Renal cortical epithelial cell (primary cell): ENCODE data around the gene SIRT2. TPM values are rescaled to one million over a fixed set of nuclear protein-coding genes. Genes with fewer than 3 reads are reported as not detected.
"Not testable (repeated sequence)": the region's sequence is repeated elsewhere in the genome, so short reads cannot be mapped to it uniquely, and the experiment has no call there.

Experiments
- DNase-seq: peaks from one replicate; pipeline ENCODE4 v3.0.0-alpha.2; 2011; ENCODE audit warnings: low read depth
- total RNA-seq: library from RNA; depleted of rRNA; stranded (reverse); fragments of >200 nt; gene quantifications from 2 replicates; pipeline ENCODE4 v1.2.3, GENCODE V29; 2014

Gene SIRT2
- total RNA-seq, 1 donor from 2014 or later = 38.6 TPM

GRCh38 chr19:38869160-38869835 lies 30.1 kb downstream of the SIRT2 start:
- DNase-seq = no peak

- no peak for DNase-seq
These were observed 30.9 kb downstream of the SIRT2 start for GRCh38 chr19:38868551-38868950.

- no peak for DNase-seq
These were observed 32.1 kb downstream of the SIRT2 start for GRCh38 chr19:38867171-38867780.

- peak; percentile 58 for DNase-seq
These were observed 36.9 kb downstream of the SIRT2 start for GRCh38 chr19:38862321-38863059.

GRCh38 chr19:38861368-38861767 lies 38.0 kb downstream of the SIRT2 start:
- no peak for DNase-seq

GRCh38 chr19:38859631-38860204 lies 39.7 kb downstream of the SIRT2 start:
- DNase-seq = peak; percentile 41

- DNase-seq = no peak
These were observed 42.6 kb downstream of the SIRT2 start for GRCh38 chr19:38856813-38857212.

- not testable (repeated sequence) for DNase-seq
These were observed 43.7 kb downstream of the SIRT2 start for GRCh38 chr19:38855751-38856150.

GRCh38 chr19:38854961-38855360 lies 44.5 kb downstream of the SIRT2 start:
- not testable (repeated sequence) for DNase-seq

- no peak for DNase-seq
These were observed 46.2 kb downstream of the SIRT2 start for GRCh38 chr19:38853214-38853613.

- peak; percentile 48 for DNase-seq
These were observed 47.0 kb downstream of the SIRT2 start for GRCh38 chr19:38852231-38853044.

- peak; percentile 63 for DNase-seq
These were observed 47.7 kb downstream of the SIRT2 start for GRCh38 chr19:38851622-38852230.

- no peak for DNase-seq
These were observed 48.3 kb downstream of the SIRT2 start for GRCh38 chr19:38850976-38851621.

GRCh38 chr19:38850436-38850975 lies 48.9 kb downstream of the SIRT2 start:
- peak; percentile 100 for DNase-seq

GRCh38 chr19:38849860-38850435 lies 49.5 kb downstream of the SIRT2 start, which contains the start of gene HNRNPL:
Gene HNRNPL (minus strand): TSS chr19:38849986. CDS start chr19:38849966, 20 bp downstream.
- DNase-seq = no peak

GRCh38 chr19:38849147-38849859 lies 50.1 kb downstream of the SIRT2 start:
- peak; percentile 80 for DNase-seq

GRCh38 chr19:38848299-38849146 lies 50.9 kb downstream of the SIRT2 start:
- DNase-seq = no peak

GRCh38 chr19:38846097-38846496 lies 53.3 kb downstream of the SIRT2 start:
- no peak for DNase-seq
